Stimulated activated CD4-positive, alpha-beta T cell treated with anti-CD3 and anti-CD28 coated beads, Interleukin-2, amount 100 ng/mL, for 24 hours (primary cell): Measurements from ENCODE around the gene GSX1.
"Not testable (repeated sequence)": the region's sequence is repeated elsewhere in the genome, so short reads cannot be mapped to it uniquely, and the experiment has no call there.

ENCODE experiments used
- DNase-seq, 2 donors: peaks; one replicate each; pipeline ENCODE4 v3.0.0-alpha.2; 2020

GSX1 gene

DNA sequence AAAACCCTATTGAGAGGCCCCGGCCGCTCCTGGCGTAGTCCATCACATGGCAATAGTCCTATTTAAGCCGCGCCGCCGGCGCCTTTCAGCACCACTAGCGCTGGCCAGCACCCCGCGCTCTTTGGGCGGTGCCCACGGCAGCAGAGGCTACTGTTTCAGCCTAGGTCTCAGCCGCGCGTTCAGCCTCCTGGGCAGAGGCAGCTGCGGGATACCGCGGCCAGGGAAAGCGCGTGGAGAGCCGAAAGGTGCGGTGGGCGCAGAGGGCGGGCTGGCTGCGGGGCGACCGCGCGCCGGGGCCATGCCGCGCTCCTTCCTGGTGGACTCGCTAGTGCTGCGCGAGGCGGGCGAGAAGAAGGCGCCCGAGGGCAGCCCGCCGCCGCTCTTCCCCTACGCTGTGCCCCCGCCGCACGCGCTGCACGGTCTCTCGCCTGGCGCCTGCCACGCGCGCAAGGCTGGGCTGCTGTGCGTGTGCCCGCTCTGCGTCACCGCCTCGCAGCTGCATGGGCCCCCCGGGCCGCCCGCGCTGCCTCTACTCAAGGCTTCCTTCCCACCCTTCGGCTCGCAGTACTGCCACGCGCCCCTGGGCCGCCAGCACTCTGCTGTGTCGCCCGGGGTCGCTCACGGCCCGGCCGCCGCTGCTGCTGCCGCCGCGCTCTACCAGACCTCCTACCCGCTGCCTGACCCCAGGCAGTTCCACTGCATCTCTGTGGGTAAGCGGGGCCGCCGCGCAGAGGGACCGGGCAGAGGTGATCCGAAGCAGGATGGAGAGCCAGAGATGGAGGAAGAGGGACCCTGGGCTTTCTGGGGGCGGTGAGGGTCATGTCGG is at the start of gene GSX1:
Gene GSX1 (plus strand): TSS at position 91 of the 826 bp plus-strand sequence. CDS start 208 bp downstream, at position 299.
- peak; percentile 38 to 65 for DNase-seq

DNA sequence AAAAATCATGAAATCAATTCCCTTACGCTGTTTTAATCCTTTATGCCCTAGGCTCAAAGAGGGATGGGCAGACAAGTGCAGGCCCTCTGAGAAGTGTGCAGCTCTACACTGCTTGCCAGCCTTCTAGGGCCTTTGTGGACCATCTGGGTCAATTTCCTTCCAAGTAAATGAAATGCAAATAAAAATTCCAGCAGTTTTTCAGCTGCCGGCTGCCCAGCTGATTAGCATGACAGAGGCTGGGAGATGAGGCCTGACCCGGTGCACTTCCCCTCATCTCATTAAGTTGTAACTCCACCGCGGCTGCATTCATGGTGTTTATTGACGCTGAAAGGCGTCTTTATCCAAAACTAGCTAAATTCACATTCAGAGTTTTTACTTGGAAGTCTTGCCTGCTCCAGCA is 47.5 kb upstream of the GSX1 start:
- DNase-seq, result no peak

DNA sequence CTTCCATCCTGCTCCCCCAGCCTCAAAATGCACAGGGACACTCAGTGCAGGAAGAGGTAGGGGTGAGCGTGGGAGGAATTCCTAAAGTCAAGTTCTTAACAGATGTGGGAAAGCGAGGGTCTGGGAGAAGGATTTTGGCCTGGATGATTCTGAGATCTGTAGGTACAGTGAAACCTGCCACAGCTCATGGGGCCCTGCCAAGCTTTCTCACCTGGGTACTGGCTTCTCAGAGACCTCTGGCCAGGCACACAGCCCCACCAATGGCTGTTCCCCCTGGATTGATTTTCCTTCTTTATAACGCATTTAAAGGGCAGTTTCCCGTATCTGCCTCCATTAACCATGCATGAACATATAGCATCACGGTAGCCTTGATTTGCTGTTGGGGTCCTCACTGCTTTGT is 47.0 kb upstream of the GSX1 start:
- DNase-seq, result no peak

DNA sequence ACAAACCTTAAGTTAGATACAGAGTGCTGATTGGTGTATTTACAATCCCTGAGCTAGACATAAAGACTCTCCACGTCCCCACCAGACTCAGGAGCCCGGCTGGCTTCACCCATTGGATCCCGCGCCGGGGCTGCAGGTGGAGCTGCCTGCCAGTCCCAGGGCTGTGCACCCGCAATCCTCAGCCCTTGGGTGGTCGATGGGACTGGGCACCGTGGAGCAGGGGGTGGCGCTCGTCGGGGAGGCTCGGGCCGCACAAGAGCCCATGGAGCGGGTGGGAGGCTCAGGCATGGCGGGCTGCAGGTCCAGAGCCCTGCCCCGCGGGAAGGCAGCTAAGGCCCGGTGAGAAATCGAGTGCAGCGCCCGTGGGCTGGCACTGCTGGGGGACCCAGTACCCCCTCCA is 44.1 kb upstream of the GSX1 start:
- DNase-seq, result not testable (repeated sequence)

DNA sequence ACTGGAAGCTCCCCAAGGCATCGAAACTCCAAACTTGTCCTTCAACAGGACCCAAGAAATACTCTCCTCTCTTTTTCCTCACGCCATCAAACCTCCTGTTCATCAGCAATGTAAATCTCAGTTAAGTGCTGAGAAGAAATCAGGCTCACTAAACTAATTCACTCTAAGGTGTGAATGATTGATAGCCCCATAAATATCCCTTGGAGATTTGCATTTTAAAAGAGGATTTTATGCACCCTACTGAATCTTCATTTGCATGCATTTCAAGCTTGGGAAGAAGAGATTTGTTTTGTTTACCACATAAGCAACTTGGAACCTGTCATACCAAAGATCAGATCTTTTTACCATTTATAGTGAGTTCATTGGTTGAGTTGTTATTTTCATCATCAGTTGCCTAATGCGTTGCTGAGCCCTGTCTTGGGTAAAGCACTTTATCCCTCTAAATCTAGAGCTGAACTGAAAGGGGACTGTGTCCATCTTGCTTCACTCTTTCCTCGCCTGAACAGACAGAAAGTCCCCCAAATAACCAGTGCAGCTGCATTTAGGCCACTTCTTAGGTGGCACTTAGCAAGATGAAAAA is 40.2 kb upstream of the GSX1 start:
- DNase-seq, result no peak

DNA sequence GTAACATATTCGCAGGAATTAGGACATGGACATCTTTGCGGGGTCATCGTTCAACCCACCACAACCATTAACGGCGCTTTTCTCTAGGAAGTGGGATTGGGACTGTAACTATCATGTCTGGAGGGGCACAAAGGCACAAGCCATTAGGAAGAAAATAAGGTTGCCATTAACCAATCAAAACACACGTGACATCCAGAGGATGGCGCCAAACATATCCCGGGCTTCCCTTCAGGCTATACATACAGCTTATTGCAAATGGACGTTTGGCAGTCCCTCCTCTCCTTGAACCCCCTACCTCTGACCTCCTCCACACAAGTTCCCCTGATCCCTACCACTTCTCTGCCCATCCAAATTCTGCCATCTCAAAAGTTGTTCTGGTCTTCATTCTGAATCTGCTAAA is 26.6 kb upstream of the GSX1 start:
- no peak for DNase-seq

DNA sequence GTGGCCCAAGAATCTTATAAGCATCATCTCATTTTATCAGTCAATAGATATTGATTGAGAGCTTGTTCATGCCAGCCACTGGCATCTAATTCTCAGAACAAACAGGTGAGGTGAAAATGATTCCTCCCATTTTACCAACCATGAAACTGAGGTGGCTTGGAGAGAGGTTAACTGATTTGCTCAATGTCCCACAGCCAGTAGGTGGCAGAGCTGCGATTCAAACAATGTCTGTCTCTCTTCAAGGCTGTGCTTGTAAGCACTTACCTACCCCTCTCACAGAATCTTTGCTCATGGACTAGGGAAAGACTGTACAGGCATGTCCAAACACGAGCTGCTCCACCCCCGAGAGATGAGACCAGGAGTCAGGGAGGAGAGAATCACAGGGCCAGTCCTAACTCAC is 21.5 kb upstream of the GSX1 start:
- DNase-seq, result peak in 1 of 2 donors; percentile 32

DNA sequence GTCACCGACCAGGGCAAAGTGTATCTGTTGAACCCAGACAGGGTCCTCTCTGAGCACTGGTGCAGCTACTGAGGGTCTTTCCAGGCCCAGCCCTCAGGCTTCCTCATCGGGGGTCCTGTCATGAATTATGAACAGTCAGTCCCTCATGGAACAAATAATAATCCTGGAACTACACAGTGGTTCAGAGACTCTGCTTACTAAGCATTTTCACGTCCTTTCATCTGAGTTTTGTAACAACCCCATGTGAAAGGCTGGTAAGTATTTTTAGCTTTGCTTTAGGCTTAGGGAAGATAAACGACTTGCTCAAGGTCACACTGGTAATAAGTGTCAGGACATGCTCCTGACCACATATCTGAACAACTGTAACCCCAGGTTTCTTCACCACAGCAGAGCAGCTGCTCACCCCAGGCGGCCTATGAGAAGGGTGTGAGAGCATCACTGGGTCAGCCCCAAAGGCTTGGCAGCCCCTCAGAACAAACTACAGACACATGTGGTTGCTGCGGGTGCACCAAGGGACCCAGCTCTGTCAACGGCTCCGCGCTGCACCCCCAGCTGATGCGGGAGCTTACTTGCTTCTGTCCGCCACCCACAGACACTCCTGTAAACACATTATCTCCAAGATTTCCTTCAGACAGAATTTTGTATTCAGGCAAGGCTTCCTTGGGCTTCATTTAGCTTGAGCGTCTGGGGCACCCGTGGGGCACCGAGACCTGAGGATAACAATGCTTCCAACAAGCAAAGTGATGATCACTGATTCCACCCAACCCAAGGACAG is 19.4 kb upstream of the GSX1 start:
- no peak for DNase-seq

DNA sequence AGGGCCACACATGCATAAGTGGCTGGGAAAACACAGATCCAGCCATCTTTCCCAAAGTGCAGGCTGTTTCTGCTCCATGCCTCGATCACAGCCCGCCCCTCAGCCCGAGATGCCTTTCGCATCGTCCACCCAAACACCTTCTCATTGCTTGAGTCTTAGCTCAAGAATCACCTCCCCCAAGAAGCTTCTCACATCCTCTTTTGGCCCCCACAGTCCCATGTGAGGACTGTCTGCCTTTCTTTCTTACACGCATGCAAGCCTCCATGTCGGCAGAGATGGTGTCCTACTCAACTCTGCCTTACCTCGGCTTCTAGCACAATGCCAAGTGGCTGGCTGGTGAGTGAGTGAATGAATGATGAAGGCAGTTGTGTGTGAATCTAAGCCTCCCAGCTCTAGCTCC is 18.1 kb upstream of the GSX1 start:
- no peak for DNase-seq

DNA sequence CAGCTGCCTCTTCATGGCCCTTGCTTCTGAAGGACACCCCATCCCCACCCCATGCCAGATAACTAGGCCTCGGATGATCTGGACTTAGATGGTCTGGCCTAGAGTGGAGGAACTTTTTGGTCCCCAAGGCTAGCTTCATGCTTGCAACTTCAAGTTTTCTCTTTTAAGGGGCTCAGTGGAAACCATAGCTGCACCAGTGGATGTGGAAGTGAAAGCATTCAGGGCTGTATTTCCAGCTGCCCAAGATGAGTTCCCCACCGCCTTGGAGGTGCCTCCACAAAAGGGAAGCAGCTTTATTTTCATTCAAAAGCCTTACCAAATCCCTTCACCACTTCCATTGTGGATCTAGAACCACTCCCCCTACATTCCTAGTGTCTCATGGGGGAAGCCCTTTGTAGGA is 17.6 kb upstream of the GSX1 start:
- DNase-seq, result no peak

DNA sequence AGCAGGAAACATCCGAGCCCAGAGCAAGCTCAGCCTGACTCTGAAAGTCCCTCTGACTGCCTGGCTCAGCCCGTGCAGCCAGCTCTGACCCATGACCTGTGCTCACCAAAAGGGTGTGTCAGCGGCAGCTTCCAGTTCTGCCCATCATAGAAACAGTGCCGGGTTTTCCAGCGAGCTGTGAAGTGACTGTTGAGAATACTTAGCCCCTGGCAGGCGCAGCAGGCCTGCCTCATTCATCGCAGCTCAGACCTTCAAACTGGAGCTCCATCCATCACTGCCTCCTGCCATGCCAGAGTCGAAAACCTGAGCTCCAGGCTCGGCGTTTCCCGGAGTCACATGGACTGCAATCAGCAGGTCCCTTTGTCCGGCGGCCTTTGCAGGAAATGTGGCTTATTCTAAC is 16.3 kb upstream of the GSX1 start:
- DNase-seq, result no peak

DNA sequence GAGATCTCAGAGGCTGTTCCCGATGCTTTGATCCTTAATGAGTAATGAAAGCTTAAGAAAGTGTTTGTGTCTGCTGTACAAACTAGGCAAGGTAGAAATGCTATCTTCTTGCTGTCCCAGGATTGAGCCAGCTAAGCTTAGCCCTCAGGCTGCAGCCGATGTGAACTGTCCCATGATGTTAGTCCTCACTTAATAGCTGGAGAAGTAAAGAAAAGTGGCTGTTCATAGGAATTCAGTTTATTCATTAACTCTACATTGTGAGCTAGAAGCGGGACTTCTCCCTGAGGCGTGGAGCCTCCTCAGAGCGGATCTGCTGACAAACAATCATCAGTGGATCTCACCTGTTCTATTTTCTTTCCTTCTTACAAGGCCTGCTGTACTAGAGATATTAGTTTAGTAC is 10.1 kb upstream of the GSX1 start:
- DNase-seq, result no peak

DNA sequence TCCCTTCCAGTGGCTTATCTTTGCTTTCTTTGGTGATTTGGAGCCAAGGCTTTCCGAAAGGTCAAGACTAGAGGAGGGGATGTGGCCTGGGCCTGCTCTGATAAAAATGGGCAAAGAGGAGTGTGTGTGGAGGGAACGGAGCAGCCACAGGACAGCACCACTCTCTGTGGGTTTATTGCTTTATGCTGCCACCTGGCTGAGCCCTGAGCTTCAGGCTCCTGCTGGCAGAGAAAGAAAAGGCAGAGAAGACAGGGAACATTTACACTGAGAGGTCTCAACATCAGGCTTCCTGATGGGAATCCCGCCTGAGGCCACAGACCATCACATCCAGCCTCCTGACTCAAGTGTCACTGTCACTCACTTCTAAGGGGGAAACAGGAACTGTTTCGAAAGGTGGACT is 9.2 kb upstream of the GSX1 start:
- no peak for DNase-seq

DNA sequence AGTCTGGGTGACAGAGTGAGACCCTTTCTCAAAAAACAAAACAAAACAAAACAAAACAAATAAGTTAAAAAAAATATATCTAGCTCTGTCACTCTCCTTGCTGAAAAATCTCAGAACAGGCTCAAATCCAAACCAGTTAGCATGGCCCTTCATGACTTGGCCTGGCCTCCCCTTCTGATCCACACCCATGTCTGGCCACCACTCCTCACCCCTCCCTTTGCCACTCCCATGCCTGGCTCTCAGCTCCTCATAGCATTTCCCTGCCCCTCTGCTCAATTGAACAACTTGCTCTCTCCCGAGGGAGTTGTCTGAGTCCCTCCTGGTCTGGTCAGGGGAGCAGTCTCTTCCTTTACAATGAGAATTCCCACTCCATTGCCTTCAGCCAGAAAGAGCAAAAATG is 4.0 kb upstream of the GSX1 start:
- DNase-seq, result no peak

DNA sequence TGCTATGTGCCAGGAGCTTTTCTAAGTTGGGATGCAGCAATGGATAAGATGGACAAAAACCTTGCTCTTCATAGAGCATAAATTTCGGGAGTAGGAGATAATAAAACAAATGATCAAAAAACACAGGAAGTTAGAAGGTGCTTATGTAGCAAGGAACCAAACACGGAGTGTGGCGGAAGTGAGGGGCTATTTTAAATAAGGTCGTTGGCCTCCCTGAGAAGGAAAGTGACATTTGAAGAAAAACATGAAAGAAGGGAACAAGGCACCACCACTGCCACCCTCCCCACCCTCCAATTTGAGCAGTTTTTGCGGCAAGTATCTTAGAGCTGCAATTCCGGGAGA is 3.2 kb upstream of the GSX1 start:
- DNase-seq, result no peak

DNA sequence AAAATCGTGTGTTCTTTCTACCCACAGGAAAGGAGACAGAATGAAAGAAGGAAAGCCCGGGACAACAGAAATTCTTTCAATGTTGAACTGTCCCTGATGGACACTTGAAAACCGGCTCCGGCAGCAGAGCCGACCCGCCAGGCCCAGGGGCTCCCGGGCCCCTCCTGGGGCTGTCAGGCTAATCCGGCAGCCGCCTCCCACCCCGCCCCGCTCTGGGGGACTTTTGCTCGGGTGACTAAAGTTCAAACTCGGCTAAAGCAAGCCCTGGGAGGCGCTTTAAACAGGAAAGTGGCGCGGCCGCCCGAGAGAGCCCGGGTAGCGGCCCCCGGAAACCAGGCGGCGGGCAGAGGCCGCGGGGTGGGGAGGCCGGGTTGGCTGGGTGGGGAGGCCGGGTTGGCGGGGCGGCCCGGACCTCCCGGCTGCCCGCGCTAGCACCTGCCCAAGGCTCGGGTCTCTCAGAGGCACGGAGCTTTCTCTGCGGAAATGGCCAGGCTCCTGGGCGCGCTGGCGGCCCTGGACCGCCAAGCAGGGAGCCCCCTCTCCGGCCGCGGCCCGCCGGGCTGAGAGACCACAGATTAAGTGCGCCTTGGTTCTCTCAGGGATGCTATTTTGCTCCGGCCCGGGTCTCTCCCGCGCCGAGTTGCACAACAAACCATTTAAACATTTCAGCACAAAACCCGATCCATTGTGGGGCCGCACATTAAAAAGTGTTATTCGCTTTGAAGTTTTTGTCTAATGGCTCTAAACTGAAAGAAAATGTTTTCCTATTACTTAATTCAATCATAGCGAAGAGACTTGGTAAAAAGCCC is 2.6 kb upstream of the GSX1 start:
- DNase-seq, result no peak

DNA sequence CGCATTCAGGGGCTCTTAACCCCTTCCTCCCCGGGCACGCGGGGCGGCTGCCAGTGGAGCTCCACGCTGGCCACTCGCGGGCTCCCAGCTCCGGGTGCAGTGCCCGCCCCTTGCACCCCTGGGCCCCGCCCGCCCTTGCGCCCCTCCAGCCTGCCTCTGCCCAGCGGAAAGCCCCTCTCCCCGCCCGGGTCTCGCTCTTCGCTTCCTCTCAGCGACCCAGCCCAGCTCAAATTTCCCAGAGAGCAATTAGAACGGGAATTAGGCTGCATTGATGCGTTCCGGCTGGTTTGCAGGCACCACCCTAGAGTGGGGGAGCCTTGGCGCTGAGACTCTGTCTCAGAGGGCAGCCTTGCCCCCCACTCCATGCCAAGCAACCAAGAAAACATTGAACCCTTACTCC is 1.8 kb upstream of the GSX1 start:
- DNase-seq, result no peak

DNA sequence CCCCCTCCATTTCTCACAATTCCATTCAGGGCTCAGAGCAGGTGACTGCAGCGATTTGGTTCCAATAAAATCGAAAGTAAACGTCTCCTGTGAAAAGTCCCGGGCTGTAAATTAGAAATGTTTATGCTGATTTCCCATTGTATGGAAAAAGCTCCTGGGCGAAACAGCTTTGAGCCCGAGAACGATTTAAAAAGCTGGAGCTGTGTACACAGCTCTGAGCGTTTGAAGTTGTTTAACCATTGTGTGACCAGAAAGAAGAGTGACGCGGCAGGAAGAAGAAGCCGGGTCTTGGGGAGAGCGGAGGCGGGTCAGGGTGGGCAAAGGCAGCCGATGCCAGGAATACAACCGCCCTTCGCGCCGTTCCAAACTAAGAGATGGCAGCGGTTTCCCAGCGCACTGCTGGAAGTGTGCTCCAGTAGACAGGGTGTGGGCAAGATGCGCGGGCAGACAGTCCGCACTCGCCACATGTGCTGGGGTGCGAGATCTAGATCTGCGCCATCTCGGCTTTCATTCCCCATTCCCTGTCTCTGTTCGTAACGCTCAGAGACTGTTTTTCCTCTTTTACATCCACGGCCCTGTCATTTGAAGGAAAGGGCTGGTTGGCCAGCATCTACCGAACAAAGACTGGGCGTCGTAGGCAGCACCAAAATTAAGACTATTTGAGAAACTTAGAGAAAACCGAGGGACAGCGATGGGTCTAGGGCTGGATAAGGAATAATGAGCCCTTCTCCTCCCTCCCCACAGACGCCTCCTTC is 960 bp upstream of the GSX1 start:
- no peak for DNase-seq

DNA sequence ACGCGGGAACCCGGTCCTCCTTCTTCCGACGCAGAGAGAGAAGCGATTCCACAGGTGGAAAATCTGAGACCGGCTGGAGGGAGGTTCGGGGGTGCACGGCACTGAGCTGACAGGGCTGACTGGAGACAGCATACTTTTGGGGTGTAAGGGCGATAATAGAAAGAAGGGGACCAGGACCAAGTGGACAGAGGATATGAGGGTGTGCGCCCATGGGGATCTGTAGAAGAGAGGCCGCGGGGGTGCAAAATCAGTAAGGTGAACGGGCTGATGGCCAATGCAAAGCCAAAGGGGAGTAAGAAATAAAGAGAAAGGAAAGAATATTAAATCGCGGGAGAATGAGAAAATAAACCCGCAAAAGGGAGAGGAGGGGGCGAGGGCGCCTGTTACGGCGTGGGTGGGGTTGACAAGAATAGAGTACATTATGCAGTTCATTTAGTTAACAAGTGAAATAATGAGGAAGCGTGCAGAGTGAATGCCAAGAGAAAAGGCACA is 336 bp upstream of the GSX1 start:
- no peak for DNase-seq

DNA sequence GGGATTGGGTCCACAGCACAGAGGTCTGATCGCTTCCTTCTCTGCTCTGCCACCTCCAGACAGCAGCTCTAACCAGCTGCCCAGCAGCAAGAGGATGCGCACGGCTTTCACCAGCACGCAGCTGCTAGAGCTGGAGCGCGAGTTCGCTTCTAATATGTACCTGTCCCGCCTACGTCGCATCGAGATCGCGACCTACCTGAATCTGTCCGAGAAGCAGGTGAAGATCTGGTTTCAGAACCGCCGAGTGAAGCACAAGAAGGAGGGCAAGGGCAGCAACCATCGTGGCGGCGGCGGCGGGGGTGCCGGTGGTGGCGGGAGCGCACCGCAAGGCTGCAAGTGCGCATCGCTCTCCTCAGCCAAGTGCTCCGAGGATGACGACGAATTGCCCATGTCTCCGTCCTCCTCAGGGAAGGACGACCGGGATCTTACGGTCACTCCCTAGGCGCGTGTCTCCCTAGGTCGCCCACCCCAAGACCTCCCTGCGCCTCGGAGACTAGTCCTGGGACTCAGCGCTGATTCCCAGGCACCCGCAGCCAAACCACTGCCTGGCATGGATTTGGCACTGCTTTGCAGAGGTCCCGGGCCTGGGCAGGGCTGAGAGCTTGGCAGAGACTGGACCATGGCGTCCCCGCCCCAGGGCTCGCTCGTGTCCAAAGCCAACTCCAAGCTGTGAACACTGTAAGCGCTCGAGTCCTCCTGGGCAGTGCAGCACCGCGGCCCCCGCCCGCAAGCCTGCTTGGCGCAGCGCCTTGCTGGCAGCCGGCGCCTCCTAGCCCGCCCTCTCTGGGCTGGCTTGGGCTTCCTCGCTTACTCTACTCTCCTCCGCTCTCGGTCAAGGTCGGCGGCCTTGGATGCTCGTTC is 1.5 kb downstream of the GSX1 start:
- no peak for DNase-seq

DNA sequence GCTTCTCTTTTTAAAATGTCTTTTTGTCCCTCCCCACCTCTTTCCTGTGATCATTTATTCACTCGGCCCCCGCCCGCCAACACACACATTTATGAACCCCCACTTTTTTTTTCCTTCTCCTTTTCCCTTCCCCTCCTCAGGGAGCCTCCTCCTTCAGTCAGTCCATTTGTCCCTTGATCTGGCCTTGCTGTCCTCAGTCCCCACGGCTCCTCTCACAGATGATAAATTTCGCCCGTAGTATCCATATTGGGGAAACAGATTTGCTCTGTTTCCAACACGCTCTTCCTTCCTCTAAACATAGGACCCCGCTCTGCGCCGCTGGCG is 2.0 kb downstream of the GSX1 start:
- no peak for DNase-seq
